ENCODE measurements around the gene SLC27A4.

Gene SLC27A4

GRCh38 chr9:128365525-128365924, 25.2 kb downstream of the SLC27A4 start:
- DNase-seq (ENCODE audit: low read depth in 3 of 3): no peak

DNA sequence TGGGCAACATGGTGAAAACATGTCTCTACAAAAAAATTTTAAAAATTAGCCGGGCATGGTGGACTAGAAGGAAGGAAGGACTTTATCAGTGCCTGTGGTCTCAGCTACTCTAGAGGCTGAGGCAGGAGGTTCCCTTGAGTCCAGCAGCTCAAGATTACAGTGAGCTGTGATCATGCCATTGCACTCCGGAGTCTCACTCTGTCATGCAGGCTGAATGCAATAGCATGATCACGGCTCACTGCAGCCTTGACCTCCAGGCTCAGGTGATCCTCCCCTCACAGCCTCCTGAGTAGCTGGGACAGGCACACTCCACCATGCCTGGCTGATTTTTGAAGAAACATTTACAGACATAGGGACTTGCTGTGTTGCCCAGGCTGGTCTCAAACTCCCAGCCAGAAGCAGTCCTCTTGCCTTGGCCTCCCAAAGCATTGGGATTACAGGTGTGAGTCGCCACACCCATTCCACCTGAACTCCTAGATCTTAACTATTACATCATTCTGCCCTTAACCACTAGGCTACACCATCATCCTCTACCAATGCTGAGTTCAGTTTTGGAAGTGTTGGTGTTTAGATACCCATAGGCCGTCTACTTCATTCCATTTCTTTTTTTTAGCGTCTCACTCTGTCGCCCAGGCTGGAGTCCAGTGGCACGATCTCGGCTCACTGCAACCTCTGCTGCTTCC, 28.8 kb downstream of the SLC27A4 start:
- DNase-seq (ENCODE audit: low read depth in 3 of 3): no peak

DNA sequence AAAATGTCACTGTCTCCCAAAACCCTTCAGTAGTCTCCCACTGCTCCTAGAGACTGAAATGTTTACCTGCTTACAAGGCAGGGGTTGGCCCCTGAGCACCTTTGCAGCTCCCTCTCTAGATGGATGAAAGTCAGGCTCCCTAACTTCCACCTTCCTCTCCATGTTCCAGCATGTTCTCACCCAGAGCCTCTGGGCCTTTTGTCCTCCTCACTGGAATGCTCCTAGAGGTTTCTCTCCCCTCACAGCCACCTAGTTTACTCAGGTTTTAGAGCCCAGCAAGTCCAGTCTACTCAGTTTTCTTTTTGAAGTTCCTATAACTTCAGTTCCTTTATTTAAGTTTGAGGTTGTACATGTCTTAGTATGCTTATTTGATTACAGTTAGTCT, 30.0 kb downstream of the SLC27A4 start:
- DNase-seq (ENCODE audit: low read depth in 3 of 3): no peak

DNA sequence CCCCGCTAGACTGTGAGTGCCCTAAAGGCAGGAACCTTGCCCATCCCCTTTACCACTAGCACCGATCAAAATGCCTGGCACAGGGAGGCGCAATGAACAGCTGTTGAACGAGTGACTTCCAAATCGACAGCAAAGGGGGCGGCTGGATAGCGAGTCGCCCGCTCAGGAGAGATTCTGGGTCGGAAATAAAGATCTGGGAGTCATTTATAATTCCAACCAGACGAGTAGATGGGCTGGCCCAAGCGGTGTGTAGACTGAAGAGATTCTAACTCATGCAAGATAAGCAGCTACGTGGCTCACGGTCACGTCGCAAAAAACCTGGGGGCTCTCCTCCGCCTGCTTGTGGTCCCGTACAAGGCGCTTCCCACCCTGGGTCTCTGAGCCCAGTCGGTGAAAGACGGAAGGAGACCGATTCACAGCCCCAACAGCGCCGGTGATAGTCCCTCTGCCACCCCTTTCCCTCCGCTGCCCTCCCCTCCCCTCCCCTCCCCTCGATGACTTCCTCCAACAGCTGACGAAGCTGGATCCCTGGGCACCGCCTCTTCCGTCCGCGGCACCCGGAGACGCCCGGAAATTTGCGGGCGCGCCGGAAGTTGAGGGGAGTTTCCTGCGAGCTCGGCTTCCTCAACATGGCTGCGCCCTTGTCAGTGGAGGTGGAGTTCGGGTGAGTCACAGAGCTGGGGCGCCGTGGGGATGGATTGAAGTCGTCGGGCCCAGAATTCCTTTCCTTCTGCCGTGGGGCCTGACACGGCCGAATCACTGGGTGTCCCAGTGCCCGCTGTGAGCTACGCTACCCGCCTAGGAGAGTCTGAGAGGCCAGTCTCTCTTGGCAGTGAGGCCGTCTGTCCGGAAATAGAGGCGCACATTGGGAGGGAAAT, 30.7 kb downstream of the SLC27A4 start, which contains the start of gene URM1:
TSS of gene URM1 (plus strand) at position 623 of the 878 bp plus-strand sequence. CDS start at position 630, 7 bp downstream.
- peak; percentile 89 to 93 (median 91) for DNase-seq (ENCODE audit: low read depth in 3 of 3)

GRCh38 chr9:128371630-128372117, 31.3 kb downstream of the SLC27A4 start:
- DNase-seq (ENCODE audit: low read depth in 3 of 3): no peak

DNA sequence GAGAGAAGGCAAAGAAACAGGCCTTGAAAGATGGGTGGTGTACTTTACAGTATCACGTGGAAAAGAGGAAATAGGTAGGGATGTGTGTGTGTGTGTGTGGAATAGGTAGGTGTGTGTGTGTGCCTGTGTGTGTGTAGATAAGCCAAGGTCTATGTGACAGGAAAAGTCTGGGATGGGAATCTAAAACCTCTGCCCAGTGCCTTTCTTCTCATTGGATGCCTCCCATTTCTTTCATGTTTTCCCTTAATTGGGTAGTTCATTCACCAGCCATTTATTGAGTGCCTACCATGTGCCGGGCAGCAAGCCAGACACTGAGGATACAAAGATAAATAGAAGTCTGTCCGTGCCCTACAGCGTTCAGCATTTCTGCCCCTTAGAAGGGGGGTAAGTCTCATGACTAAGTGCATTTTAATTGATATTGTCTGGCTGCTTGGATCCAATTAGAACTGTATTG, 31.9 kb downstream of the SLC27A4 start:
- DNase-seq (ENCODE audit: low read depth in 3 of 3): no peak

DNA sequence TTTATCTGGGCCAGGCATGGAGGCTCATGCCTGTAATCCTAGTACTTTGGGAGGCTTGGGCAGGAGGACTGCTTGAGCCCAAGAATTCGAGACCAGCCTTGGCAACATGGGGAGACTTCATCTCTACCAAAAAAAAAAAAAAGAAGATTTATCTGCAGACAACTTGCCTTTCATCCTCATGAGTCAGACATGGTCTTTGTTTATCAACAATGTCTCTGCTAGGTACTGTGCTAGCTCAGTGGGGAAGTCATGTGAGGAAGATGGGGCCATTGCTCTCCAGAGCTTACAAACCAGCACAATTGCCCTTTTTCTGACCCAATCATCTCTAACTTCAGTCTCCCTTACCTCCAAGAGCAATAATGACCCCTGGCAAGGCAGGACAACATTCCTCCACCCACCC, 32.5 kb downstream of the SLC27A4 start:
- no peak for DNase-seq (ENCODE audit: low read depth in 3 of 3)

GRCh38 chr9:128374221-128374675, 33.9 kb downstream of the SLC27A4 start:
- DNase-seq (ENCODE audit: low read depth in 3 of 3): no peak

- DNase-seq (ENCODE audit: low read depth in 3 of 3): no peak
Measured at GRCh38 chr9:128375865-128376264, 35.5 kb downstream of the SLC27A4 start.

DNA sequence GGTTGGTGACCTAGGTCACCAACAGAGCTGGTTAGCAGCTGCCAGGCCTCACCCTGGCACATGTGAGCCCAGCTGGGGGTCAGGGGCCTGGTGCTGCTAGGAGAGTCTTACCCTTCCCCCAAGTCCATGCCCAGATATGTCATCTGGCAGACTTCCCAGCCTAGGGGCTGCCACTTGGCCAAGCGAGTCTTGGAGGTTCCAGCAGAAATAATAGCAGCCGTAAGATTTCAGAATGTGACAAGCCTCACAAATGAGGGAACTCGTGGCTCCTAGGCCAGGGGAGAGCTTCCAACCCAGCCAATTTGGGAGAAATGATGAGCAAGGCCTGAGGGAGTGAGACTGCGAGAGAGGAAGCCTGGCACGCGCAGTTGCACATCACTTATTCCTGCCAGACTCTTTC, 41.9 kb downstream of the SLC27A4 start:
- no peak for DNase-seq (ENCODE audit: low read depth in 3 of 3)

DNA sequence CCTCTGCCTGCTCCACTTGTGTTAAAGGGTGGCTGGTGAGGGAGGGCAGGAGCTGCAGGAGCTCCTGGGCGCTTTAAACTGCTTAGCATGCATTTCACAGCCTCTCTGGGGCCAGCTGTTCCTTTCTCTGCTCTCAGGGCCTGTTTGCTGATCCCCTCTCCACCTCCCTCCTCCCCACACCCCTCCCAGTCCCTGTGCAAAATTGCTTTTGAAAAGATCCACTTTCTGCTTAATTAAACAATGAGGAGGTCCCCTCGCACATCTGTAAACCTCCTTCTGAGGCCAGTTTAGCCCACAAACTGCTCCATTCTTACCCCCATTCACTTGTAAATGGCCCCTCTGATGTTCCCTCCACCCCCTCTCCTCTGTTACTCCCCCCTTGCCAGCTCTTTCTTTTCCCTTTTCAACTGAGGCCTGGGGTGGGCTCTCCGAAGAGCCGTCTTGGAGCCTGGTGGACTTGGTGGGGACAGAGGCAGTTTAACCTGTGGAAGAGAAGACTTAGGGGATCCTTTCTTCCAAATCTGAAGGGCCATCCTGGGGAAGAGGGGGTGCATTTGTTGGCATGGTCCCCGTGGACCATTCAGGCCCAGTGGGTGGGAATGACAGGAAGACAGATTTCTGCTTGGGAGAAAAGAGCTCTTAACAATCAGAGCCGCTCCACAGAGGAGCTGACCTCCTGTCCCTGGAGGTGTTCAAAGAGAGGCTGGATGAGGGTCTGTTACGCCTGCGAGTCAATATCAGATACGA, 42.9 kb downstream of the SLC27A4 start:
- DNase-seq (ENCODE audit: low read depth in 3 of 3): no peak

DNA sequence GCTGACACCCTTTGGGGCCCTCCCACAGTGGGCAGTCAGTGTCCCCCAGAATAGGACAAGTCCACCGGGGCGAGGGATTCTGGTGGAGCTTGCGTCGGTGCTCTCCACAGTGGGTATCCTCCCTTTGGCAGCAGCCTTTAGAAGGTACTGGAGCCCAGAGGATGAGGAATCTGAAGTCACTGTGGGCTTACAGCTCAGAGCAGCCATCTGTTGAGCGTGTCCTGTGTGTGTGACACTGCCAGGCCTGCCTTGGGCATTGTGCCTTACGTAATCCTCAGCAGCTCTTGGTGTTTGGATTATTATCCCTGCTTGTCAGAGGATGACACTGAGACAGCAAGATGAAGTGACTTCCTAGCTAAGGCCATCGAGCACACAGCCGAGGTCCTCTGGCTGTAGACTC, 43.5 kb downstream of the SLC27A4 start:
- DNase-seq (ENCODE audit: low read depth in 3 of 3): no peak

DNA sequence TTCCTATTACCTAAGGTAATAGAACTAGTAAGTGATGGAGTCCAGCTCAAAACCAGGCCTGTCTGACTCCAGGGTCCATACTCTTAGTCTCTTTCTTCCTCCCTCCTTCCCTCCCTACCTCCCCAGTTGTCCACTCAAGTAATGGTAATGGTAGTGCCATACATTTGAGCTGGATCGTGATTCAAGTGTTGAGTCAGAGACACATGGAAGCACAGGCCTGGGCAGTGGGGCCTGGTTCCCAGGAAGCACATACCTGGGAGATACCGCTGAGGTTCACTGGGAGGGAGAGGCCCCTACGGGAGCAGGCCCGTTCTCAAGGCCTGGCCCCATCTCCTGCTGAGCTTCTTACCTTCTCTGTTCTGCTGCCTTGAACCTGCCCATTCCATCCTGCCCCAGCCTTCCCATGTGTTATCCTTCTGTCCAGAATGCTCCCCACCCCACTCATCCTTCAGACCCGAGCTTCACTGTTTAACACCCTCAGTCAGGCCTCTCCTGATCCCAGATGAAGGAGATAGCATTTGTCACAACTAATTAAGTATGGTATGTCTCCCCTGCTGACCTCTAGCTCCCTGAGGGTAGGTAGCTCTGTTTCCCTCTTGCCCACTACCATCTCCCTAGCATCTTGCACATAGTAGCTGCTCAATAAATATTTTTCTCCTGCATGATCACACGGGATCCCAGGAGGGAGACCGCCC, 44.6 kb downstream of the SLC27A4 start:
- no peak for DNase-seq (ENCODE audit: low read depth in 3 of 3)

GRCh38 chr9:128385496-128386460, 45.5 kb downstream of the SLC27A4 start:
- no peak for DNase-seq (ENCODE audit: low read depth in 3 of 3)

DNA sequence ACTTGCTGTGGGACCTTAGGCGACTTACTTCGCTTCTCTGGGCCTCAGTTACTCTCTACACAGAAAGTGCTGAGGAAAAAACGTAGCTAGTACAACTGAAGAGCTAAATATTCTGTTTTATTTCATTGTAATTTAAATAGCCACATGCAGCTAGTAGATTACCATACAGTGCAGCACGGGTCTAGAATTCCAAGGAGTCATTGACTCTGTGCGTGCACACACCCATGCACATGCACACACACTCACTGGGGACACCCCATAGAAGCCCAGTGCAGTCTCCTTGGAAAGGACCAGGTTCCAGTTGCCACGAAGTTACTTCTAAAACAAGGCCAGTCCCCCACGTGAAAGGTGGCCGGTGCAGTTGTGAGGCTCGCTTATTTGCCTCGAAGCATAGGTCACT, 47.8 kb downstream of the SLC27A4 start:
- no peak for DNase-seq (ENCODE audit: low read depth in 3 of 3)

GRCh38 chr9:128389395-128390149, 49.2 kb downstream of the SLC27A4 start:
- no peak for DNase-seq (ENCODE audit: low read depth in 3 of 3)

DNA sequence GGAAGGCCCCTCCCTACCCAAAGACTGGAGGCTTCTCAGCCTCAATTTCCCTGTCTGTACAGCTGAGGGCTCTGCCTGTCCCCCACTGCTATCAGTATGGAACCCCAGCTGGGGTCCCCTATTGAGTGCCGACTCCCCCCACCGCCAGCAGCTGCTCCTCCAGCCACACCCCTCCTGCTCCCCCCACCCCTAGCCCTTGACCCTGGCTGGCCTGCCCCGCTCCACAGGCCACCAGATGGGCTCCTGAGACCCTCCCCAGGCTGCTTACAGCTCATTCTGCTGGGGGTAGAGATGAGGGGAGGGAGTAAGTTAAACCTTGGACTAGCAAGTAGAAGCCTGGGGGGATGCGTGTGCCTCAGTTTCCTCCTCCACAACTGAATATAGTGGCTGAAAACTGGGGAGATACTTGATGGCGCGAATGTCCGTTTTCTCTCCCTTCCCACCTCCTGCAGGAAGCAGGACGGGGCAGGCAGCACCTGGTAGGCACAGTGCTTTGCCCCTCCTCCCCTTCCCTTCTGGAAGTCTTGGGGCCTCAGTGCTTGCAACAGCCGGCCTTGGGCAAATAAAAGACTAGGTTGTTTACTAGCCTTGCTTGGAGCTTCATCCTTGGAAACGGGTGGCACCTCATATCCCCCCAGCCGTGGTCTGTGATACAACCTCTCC, 50.0 kb downstream of the SLC27A4 start:
- DNase-seq (ENCODE audit: low read depth in 3 of 3): no peak

- DNase-seq (ENCODE audit: low read depth in 3 of 3): no peak
Measured at GRCh38 chr9:128390813-128391711, 50.7 kb downstream of the SLC27A4 start.

Measured in stimulated activated CD4-positive, alpha-beta T cell treated with anti-CD3 and anti-CD28 coated beads, TNF-alpha, amount 100 ng/mL, for 48 hours (primary cell).